Measurements from ENCODE around the gene CMTM1. TPM values are rescaled to one million over a fixed set of nuclear protein-coding genes. Genes with fewer than 3 reads are reported as not detected.

Gene CMTM1
- total RNA-seq, 1 donor = 3.2 TPM

DNA sequence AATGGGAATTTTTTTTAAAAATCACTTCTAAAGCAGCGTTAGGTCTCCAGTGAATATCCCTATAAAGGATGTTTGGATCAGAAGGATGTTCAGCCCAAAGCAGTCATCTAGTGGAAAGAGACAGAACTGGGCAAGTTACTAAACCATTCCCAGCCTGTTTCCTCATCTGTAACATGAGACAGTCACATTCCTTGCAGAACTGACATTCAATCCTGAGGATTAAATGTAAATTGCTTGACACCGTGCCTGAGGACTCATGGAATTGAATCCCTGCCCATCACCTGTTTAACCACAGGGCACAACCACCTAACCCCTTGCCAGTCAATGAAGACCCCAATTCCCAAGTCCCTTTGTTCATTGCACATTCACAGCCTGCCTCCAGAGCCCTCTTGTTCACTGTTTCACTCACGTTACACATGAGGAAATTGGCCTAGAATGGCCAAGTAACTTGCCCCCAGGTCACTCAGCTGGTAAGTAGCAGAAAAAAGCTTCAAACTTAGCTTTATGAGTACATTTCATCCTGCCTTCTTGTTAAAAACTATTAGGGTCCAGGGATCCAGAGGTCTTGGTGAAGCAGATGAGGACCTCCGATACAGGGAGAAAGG, 14.5 kb downstream of the CMTM1 start:
- peak; percentile 80 for DNase-seq (ENCODE audit: low read depth)
- H3K4me3 ChIP-seq (ENCODE audit: low read depth, low read length) = no peak overlapping the region
- TF ChIP-seq, protein P1, sequence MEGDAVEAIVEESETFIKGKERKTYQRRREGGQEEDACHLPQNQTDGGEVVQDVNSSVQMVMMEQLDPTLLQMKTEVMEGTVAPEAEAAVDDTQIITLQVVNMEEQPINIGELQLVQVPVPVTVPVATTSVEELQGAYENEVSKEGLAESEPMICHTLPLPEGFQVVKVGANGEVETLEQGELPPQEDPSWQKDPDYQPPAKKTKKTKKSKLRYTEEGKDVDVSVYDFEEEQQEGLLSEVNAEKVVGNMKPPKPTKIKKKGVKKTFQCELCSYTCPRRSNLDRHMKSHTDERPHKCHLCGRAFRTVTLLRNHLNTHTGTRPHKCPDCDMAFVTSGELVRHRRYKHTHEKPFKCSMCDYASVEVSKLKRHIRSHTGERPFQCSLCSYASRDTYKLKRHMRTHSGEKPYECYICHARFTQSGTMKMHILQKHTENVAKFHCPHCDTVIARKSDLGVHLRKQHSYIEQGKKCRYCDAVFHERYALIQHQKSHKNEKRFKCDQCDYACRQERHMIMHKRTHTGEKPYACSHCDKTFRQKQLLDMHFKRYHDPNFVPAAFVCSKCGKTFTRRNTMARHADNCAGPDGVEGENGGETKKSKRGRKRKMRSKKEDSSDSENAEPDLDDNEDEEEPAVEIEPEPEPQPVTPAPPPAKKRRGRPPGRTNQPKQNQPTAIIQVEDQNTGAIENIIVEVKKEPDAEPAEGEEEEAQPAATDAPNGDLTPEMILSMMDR (IDR thresholded peaks at IDR 0.05; ENCODE audit: insufficient read depth, low read length) = peak; percentile 59

DNA sequence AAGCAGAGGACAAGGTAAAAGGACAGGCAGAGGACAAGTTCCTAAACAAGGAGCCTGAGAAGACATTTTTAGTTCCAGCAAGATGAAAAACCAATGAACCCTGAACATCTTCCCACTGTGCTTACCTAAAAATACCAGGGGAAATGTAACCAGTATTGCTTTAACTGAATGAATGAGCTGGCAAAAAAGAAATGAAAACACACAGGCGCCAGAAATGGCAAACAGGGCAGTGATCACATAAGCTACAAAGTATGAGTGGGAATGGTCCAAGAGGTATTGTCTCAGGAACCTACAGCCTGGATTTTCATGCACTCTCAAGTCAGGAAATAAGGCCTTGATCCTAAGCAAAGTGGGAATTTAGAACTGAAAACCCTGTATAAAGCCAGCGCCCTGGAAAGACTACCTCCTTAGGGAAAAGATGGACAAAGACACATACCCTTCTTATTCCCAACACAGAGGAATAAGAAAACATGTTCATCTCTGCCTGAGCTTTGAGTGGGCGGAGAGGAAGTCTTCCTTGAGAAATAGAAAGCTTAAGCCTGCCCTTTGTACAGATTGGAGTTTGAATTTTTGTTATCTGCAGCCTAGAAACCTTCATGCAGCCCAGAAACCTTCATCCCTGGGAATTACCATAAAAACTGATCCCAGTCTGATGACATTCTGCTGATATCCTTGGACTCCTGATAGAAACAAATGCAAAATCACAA, 15.2 kb downstream of the CMTM1 start:
- TF ChIP-seq, protein P1 (IDR thresholded peaks at IDR 0.05; ENCODE audit: insufficient read depth, low read length) = no peak
- no peak overlapping the region for H3K4me3 ChIP-seq (ENCODE audit: low read depth, low read length)
- DNase-seq (ENCODE audit: low read depth) = peak; percentile 50

DNA sequence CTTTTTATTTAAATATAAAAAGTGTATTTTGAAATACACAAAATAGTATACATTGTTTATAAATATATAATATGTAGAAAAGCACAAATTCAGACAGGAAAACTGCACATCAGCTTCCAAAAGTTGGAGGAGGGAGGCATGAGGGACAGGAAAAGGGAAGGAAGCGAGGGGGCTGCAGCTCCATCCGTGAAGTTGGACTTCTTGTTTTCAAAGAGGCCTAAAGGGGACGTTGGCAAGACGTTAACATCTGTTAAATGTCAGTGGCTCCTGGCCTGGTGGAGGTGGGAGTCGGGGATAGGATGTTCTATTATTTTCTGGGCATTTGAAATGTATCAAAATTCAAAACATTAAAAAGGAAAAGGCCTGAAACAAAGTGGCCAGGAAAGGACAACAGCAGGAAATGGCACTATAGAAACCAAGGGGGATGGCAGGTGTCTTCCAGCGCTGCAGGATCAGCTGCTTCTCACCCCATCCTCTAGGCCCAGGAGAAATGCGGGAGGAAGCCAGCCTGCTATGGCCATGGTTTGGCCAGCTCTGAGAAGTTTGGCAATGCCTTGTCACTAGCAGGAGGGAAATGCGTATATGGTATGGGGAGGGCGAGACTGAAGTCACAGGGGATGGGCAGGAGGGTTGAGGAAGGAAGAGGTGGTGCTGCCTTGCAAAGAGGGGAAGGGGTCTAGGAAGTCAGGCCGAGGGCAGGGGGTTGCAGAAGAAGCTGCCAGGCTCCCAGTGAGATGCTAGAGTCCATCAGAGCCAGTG, 19.4 kb downstream of the CMTM1 start:
- TF ChIP-seq, protein P1 (IDR thresholded peaks at IDR 0.05; ENCODE audit: insufficient read depth, low read length) = no peak
- no peak overlapping the region for H3K4me3 ChIP-seq (ENCODE audit: low read depth, low read length)
- no peak for DNase-seq (ENCODE audit: low read depth)

DNA sequence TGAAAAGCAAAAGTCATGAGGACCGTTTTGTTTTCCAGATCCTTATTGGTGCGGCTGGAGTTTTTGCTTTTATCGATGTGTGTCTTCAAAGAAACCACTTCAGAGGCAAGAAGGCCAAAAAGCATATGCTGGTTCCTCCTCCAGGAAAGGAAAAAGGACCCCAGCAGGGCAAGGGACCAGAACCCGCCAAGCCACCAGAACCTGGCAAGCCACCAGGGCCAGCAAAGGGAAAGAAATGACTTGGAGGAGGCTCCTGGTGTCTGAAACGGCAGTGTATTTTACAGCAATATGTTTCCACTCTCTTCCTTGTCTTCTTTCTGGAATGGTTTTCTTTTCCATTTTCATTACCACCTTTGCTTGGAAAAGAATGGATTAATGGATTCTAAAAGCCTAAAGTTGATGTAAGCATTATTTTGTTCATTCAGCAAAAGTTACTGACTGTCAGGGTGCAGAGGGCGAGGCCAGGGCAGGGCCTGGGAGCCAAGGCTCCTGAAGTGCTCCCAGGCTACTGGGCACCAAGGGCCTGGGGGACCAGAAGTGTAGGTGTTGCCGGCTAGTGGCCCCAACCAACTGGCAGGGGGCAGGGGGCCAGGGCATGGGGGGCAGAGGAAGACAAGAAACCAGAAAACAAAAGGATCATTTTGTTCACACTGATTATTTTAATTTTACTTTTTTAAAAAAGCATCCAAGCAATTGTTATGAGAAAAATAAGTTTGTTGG, 21.8 kb downstream of the CMTM1 start:
- DNase-seq (ENCODE audit: low read depth) = no peak
- H3K4me3 ChIP-seq (ENCODE audit: low read depth, low read length) = no peak overlapping the region

DNA sequence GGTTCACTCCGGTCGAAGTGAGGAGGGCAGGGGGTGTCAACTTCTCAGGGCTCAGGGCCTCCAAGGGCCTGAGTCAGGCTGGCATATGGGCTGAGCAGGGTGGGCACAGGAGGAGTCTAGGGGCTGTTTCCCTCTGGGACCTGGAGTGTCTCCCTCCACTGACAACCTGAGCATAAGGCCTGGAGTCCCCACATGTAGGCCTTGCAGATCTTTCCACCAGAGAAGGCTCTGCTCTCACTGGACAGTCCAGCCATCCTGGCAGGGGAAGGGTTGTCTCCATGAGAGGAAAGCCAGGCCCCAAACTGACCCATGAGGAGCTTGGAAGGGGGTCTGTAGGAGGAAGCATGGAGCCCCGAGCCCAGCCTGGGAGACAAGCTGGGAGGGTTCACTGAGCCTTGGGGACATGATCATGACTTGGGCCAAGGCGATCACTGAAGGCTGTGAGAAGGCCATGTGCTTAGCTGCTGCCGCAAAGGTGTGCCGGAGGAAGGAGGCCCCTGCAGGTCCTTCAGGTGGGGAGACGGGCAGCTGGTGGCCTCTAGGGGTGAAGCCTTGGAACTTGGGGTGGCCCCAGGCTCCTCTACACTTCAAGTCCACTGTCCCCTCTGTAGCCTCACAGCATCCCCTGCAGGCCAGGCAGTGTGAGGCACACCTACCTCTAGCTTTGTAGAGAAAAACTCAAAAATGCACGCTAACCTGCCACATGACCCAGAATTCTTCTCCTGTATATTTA, 22.9 kb downstream of the CMTM1 start:
- TF ChIP-seq, protein P1 (IDR thresholded peaks at IDR 0.05; ENCODE audit: insufficient read depth, low read length) = peak; percentile 79
- no peak overlapping the region for H3K4me3 ChIP-seq (ENCODE audit: low read depth, low read length)
- peak; percentile 43 for DNase-seq (ENCODE audit: low read depth)

More for the DNA sequence above, 21.8 kb downstream of the CMTM1 start:
- TF ChIP-seq, protein P1 (IDR thresholded peaks at IDR 0.05; ENCODE audit: insufficient read depth, low read length) = no peak

DNA sequence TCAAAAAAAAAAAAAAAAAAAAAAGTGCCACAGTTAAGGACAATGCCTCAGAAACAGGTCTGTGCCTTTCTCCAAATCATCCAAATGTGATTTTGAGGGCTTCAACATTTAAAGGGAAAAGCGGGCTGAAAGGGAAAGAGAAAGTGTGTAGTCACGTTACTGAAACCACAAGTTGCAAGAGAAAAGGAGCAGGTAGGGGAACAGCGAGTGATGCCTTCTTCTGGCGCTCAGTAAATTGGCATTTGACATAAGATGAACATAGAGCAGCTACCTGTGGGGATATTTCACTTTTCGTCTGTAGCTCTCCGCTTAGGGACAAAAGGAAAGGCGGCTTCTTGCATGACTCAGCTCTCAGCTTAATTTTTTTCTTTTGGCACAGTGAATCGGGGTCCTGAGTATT, 24.1 kb downstream of the CMTM1 start:
- TF ChIP-seq, protein P1 (IDR thresholded peaks at IDR 0.05; ENCODE audit: insufficient read depth, low read length) = no peak

More for the DNA sequence above, 24.1 kb downstream of the CMTM1 start:
- H3K4me3 ChIP-seq (ENCODE audit: low read depth, low read length) = no peak overlapping the region
- DNase-seq (ENCODE audit: low read depth) = no peak
